Measurements from ENCODE around the gene ANKAR.
"Not testable (repeated sequence)": the region's sequence is repeated elsewhere in the genome, so short reads cannot be mapped to it uniquely, and the experiment has no call there.

Gene ANKAR

GRCh38 chr2:189661148-189661956 is 13.1 kb upstream of the ANKAR start, which contains the start of gene ASNSD1:
ASNSD1 (plus strand) TSS chr2:189661459; CDS start chr2:189666133, 4,674 bp downstream.
- DNase-seq, result peak; percentile 99

DNA sequence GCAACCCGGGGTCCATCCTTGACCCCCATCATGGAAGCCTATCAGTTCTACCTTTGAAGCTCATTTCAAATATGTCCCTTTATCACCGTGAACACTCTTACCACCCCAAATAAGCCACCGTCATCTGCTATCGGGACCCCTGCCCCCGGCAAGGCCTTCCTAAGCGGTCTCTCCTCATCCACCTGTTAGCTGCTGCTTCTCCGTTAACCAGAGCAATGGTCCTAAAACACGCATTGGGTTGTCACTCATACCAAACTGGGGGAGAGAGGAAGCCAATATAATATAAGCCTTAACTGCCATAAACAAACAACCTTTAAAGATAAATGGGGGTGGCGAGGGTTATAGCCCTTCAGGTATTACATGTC is 12.5 kb upstream of the ANKAR start:
- no peak for DNase-seq

- DNase-seq, result no peak
These were observed 11.7 kb upstream of the ANKAR start for GRCh38 chr2:189662669-189663226.

GRCh38 chr2:189663319-189663718 is 11.2 kb upstream of the ANKAR start:
- DNase-seq, result not testable (repeated sequence)

- no peak for DNase-seq
These were observed 4.6 kb upstream of the ANKAR start for GRCh38 chr2:189669913-189670312.

GRCh38 chr2:189673661-189674373 is 653 bp upstream of the ANKAR start:
- DNase-seq, result no peak

DNA sequence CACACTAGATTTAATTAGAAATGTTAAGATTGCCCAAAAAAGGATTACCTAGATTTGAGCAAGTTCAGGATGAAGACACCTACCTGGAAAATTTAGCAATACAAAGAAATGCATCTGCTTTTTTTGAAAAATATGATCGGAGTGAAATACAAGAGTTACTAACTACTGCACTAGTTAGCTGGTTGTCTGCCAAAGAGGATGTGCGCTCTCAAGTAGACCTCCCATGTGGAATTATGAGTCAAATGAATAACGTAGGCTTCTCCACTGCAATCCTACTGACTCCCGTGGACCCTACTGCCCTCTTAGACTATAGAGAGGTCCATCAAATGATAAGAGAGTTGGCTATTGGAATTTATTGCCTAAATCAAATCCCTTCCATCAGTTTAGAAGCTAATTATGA is 2.0 kb downstream of the ANKAR start:
- DNase-seq, result no peak

DNA sequence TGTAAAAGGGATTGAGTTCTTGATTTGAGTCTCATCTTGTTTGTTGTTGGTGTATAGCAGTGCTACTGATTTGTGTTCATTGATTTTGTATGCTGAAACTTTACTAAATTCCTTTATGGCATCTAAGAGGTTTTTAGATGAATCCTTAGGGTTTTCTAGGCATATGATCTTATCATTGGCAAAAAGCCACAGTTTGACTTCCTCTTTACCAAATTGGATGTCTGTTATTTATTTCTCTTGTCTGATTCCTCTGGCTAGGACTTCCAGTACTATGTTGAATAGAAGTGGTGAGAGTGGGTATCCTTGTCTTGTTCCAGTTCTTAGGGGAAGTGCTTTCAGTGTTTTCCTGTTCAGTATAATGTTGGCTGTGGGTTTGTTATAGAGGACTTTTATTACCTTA is 4.8 kb downstream of the ANKAR start:
- DNase-seq, result no peak

DNA sequence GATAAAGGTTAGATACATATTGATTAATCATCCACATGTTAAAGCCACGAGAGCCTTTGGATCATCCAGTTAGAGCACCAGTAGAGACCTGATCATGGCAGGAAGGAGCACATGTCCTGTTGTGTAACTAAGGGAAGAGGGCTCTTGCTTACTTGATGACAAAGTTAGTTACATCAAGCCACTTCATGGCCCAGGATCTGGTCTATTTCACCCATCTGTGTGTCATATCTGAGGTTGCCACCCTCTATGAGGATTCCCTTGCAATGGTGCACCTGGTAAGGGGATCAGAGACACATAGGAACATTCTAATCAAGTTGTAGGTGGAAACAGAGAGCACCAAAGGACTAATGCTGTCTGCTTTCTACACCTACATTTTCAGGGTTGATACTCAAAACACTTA is 6.7 kb downstream of the ANKAR start:
- DNase-seq, result no peak

- DNase-seq, result no peak
These were observed 7.4 kb downstream of the ANKAR start for GRCh38 chr2:189681903-189682302.

- no peak for DNase-seq
These were observed 8.9 kb downstream of the ANKAR start for GRCh38 chr2:189683348-189683747.

GRCh38 chr2:189684811-189685210 is 10.3 kb downstream of the ANKAR start:
- DNase-seq, result no peak

DNA sequence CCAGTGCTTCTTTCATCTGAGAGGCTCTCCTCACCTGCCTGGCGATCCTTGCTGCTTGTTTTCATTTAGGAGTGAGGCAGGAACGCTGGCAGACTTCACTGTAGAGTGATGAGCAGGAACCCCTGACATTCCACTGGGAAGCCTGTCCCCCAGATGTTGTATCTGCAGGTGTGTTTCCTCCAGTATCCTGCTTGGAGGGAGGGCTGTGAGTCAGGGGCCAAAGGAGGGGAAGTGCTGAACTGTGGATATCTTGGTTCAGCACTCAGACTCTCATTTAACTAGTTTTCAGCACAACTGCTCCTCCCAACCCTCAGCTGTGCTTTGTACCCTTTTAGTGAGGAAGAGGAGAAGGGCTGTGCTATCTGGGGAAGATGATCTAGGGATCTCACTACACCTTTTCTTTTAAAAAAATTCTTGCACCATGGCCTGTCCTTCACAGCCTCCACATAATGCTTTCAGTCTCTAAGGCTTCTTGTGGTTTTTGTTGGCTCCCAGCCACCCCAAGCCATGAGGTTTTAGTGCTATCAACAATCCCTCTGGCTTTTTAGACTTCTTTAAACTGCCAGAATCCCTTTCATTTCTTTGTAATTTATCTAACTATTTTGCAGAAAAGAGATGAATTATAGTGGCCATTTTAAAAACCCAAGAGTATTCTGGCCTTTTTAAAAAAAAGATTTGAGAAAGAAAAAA is 11.2 kb downstream of the ANKAR start:
- DNase-seq, result no peak

GRCh38 chr2:189687796-189688195 is 13.3 kb downstream of the ANKAR start:
- DNase-seq, result not testable (repeated sequence)

DNA sequence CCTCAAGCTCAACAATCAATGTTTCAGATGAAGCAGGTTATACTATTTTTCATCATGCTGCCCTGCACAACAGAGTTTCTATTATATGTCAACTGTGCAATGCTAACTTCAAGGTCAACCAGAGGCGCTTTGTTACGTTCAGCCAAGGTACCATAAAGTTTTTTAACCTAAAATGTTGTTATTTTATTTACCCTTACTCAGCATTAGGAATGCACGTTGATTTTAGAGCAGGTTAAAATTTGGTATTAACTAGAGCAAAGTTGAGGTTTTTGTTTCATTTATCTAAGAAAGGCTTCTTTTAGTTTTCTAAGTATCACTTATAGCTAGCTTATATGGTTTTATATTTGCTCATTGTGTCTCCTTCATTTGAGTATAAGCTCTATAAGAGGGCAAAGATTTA is 21.8 kb downstream of the ANKAR start:
- no peak for DNase-seq

GRCh38 chr2:189698020-189698887 is 23.8 kb downstream of the ANKAR start:
- DNase-seq, result peak; percentile 70

- DNase-seq, result no peak
These were observed 26.2 kb downstream of the ANKAR start for GRCh38 chr2:189700681-189701080.

GRCh38 chr2:189702071-189702470 is 27.6 kb downstream of the ANKAR start:
- DNase-seq, result no peak

DNA sequence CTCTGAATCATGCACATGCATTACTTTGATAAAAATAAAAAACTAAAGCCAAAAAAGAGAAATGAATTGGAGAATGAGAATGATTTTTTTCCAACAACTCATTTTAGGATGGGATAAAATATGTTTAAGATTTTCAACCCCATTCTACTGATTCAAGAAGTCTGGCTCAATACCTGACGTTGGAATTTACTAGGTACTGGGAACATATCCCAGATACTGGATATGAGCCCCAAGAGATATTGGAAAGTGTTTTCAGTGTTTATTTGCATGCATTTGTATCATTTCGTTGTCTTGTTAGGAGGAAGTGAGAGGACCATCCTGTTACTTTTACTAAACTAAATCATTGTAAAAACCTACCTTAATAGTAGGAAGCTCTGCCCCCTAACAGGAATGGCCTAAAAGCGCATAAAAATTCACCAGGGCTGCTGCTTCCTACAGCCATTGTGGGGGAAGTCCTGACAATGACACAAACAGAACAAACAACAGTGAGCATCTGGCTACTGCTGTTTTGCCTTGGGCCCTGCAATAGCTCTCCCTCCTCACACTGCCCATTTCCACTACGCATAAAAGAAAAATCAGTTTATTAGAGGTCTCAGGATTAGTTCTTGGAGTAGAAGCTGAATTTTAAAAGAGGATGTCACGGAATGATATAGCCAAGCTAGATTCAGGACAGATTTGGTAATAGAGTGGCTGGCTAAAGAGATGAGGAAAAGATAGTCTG is 35.2 kb downstream of the ANKAR start:
- DNase-seq, result no peak

GRCh38 chr2:189717593-189717992 is 43.1 kb downstream of the ANKAR start:
- DNase-seq, result not testable (repeated sequence)

DNA sequence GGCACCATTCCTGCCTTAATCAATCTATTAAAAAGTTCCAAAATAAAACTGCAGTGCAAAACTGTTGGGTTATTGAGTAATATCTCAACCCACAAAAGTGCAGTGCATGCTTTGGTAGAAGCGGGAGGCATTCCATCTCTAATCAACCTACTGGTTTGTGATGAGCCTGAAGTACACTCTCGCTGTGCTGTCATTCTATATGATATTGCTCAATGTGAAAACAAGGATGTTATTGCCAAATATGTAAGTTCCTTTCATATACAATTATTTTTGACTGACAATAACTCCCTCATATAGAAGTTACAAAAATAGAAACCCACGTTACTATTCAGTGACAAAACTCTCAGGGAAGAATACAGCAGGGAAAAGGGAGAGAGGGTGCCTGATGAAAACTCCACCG is 45.1 kb downstream of the ANKAR start:
- DNase-seq, result no peak

- no peak for DNase-seq
These were observed 48.7 kb downstream of the ANKAR start for GRCh38 chr2:189723192-189723591.
